HG03575 (cell line): ENCODE results near the gene DUSP8.
"Not testable (repeated sequence)": the region's sequence is repeated elsewhere in the genome, so short reads cannot be mapped to it uniquely, and the experiment has no call there.

Experiments
- ATAC-seq: cut with Tn5 transposase; IDR thresholded peaks from one replicate; pipeline ENCODE4 v1.9.1; 2021; ENCODE audit not compliant: unreplicated experiment, insufficient number of reproducible peaks, low FRiP score; ENCODE audit errors: extremely low read depth

The DUSP8 gene

GRCh38 chr11:1520663-1521267 lies 51.3 kb downstream of the DUSP8 start:
- ATAC-seq, result no peak

GRCh38 chr11:1520209-1520662 lies 51.8 kb downstream of the DUSP8 start:
- ATAC-seq, result no peak

- ATAC-seq, result no peak
Observed at GRCh38 chr11:1519028-1520010, 52.8 kb downstream of the DUSP8 start.

GRCh38 chr11:1518301-1518700 lies 53.8 kb downstream of the DUSP8 start:
- no peak for ATAC-seq

GRCh38 chr11:1517117-1518005 lies 54.7 kb downstream of the DUSP8 start:
- no peak for ATAC-seq

GRCh38 chr11:1516273-1517067 lies 55.6 kb downstream of the DUSP8 start:
- no peak for ATAC-seq

GRCh38 chr11:1515082-1516060 lies 56.7 kb downstream of the DUSP8 start:
- no peak for ATAC-seq

GRCh38 chr11:1514336-1515061 lies 57.6 kb downstream of the DUSP8 start:
- ATAC-seq, result no peak

- no peak for ATAC-seq
Observed at GRCh38 chr11:1513326-1514296, 58.5 kb downstream of the DUSP8 start.

GRCh38 chr11:1512531-1513258 lies 59.4 kb downstream of the DUSP8 start:
- ATAC-seq, result not testable (repeated sequence)

GRCh38 chr11:1511937-1512496 lies 60.1 kb downstream of the DUSP8 start:
- no peak for ATAC-seq

- no peak for ATAC-seq
Observed at GRCh38 chr11:1510928-1511327, 61.1 kb downstream of the DUSP8 start.

- not testable (repeated sequence) for ATAC-seq
Observed at GRCh38 chr11:1510351-1510750, 61.7 kb downstream of the DUSP8 start.

GRCh38 chr11:1509626-1510255 lies 62.3 kb downstream of the DUSP8 start:
- no peak for ATAC-seq
